HG03108 (cell line): ENCODE data around the gene FAM3C.
"Not testable (repeated sequence)": the region's sequence is repeated elsewhere in the genome, so short reads cannot be mapped to it uniquely, and the experiment has no call there.

Experiments used
- ATAC-seq: cut with Tn5 transposase; IDR thresholded peaks from one replicate; pipeline ENCODE4 v1.9.1; 2021; ENCODE audit warnings: moderate library complexity; ENCODE audit not compliant: unreplicated experiment

The FAM3C gene, protein sequence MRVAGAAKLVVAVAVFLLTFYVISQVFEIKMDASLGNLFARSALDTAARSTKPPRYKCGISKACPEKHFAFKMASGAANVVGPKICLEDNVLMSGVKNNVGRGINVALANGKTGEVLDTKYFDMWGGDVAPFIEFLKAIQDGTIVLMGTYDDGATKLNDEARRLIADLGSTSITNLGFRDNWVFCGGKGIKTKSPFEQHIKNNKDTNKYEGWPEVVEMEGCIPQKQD

GRCh38 chr7:121395961-121396757 is at the start of gene FAM3C:
Gene FAM3C (minus strand): TSS chr7:121396308. CDS start chr7:121382969, 13,339 bp downstream.
- peak; percentile 78 for ATAC-seq

- ATAC-seq = no peak
Measured at GRCh38 chr7:121442845-121443244, 46.7 kb upstream of the FAM3C start.

DNA sequence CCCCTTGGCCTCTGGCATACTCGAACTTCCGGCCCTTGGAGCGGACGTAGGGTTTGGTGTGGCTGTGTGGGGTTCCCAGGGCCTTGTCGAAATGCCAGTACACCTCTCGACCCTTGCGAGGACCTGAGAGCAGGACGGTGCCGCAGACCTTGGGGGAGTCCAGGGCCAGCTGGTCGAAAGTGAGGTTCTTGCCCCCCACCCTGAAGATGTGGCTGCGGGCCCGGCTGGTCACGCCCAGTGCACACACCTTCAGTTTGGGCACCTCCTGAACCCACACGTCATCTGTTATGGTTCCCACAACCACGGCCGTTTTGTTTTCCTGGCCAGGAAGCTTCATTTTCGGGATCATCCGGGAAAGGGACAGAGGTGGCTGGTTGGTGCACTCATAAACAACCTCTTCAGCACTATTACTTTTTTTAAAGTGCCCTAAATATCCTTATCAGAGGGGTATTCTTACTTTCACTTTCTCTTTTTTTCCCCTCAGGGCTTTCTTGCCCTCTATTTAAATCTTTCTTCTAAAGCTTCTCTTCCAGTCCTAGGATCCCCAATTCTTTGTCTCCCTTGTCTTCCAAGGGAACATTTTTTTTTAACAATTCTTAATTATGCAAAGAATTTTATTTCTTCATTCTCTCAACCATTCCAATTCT is 44.9 kb upstream of the FAM3C start:
- ATAC-seq = no peak

DNA sequence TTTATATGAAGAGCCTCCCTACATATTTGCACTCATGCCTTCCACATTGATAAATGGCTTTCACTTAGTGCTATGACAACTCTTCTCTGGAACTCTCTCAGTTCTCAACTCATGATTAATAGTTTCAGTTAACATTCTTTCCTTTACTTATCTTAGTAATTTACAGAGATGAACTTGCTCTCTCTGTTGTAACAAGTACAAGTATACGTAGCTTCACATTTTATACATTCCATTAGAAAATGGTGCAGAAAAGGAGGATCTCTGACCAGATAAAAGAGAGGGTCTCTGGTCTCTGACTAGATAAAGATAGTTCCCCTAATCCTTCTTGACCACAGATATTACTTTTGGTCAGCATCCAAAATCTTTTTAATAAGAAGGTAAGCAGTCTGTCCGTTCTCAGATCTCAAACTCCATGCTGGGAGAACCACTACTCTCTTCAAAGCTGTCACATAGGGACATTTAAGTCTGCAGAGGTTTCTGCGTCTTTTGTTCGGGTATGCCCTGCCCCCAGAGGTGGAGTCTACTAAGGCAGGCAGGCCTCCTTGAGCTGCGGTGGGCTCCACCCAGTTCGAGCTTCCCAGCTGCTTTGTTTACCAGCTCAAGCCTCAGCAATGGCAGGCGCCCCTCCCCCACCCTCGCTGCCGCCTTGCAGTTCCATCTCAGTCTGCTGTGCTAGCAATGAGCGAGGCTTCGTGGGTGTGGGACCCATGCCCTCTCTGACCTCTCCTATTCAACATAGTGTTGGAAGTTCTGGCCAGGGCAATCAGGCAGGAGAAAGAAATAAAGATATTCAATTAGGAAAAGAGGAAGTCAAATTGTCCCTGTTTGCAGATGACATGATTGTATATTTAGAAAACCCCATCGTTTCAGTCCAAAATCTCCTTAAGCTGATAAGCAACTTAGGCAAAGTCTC is 42.2 kb upstream of the FAM3C start:
- peak; percentile 52 for ATAC-seq

- no peak for ATAC-seq
Measured at GRCh38 chr7:121437470-121437869, 41.4 kb upstream of the FAM3C start.

- ATAC-seq = no peak
Measured at GRCh38 chr7:121436688-121437087, 40.6 kb upstream of the FAM3C start.

DNA sequence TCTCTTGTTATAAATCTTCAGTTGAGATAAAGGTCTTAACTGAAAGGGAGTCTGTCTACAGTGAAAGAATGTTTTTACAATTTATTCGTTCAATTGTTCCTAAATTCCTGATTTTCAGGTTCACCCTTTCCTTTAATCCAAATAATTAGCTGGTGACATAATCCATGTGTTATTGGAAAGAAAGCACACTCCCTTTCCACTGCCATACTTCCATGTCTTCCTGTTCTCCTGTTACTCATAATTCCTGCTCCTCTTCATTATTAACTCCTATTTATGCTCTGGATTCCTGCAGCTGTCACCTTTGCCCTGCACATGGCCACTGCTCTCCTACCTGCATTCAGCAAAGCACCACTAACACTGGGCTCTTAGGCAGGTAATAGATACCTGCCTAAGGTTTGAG is 40.0 kb upstream of the FAM3C start:
- no peak for ATAC-seq

DNA sequence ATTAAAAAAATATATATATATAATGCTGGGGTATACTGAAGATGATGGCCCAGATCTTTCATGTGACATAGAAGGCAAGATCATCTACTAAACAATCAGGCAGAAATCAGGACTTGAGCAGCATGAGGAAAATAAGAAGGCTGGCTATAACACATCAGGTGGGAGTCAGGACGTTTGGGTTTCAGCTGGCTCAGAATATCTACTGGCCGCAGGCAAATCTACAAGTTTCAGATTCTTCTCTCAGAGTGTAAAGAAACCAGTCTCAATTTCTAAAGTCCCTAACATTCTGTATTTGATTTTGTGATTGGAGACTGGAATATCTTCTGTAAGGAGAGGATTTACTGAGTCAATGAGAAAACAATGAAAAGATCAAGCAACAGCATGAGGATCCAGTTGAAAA is 37.7 kb upstream of the FAM3C start:
- ATAC-seq = peak; percentile 43

GRCh38 chr7:121432486-121432885 is 36.4 kb upstream of the FAM3C start:
- peak; percentile 68 for ATAC-seq

DNA sequence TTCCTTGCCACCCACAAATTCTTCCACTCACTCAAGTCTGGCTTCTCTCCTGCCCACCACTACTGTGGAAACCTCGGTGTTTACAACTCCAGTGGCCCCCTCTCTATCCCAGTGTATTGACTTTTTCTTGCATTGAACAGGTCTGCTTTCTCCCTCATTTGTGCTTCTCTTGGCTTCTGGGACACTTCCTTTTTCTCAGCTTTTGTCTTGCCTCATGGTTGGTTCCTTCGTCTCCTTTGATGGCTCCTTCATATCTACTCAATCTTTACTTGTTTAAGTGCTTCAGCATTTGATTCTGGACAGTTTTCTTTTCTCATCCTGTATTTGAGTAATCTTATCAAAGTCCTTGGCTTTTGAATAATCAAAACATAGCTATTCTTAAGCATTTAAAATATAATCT is 35.9 kb upstream of the FAM3C start:
- no peak for ATAC-seq

DNA sequence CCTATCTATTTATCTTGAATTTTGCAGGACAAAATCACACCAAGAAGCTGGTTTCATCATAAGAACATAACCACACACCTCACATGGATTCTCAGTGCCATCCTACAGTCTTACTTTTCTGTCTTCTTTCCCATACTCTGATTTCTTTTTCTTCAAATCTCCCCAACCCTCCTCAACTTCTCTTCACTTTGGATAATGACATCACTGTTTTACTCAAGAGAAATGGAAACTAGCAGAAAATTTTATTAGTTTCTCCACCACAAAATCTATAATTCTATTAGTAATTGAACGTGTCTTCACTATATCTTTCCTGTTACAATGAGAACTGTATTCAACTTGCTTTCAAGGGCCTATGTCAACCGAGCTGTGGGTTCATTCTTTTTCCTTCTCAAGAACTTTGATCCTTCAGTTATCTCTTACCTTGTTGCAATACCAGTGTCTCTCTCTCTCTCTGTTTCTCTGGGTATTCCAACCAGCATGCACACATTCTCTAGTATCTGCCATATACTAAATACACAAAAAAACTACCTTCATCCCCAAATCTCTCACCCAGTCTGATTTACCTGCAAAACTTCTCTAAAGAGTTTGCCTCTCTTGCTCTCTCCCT is 35.4 kb upstream of the FAM3C start:
- no peak for ATAC-seq

GRCh38 chr7:121430558-121430957 is 34.5 kb upstream of the FAM3C start:
- ATAC-seq = no peak

- no peak for ATAC-seq
Measured at GRCh38 chr7:121429798-121430197, 33.7 kb upstream of the FAM3C start.

DNA sequence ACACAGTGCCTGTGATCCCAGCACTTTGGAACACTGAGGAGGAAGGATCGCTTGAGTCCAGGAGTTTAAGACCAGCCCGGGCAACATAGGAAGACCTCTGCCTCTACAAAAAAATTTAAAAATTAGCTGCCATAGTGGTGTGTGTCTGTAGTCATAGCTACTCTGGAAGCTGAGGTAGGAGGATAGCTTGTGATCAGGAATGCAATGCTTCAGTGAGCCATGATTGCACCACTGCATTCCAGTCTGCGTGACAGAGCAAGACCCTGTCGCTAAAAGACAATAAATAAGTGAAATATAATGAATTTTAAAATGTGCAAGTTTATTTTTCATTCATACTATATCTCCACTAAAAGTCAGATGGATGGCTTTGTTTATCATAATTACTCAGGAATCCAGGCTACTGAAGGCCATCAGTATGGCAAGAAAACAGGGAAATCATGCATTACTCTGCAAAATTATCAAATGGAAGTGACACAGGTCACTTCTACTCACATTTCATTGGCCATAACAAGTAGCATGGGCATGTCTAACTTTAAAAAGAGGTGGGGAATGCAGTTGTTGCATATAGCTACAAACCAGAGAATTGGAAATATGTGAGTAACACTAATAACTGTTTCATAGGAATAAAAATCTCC is 32.9 kb upstream of the FAM3C start:
- no peak for ATAC-seq

- ATAC-seq = not testable (repeated sequence)
Measured at GRCh38 chr7:121421743-121422142, 25.6 kb upstream of the FAM3C start.

- no peak for ATAC-seq
Measured at GRCh38 chr7:121420976-121421375, 24.9 kb upstream of the FAM3C start.

GRCh38 chr7:121419201-121420148 is 23.4 kb upstream of the FAM3C start:
- ATAC-seq = no peak

DNA sequence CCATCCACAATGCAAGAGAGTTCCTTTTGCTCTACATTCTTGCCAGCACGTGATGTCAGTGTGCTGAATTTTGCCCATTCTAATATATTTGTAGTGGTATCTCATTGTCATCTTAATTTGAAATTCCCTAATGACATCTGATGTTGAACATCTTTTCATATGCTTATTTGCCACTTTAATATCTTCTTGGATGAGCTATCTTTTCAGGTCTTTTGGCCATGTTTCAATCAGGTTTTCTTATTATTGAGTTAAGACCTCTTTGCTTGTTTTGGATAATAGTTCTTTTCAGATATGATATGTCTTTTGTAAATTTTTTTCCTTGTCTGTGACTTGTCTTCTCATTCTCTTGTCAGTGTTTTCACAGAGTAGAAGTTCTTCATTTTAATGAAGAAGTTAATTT is 20.4 kb upstream of the FAM3C start:
- no peak for ATAC-seq

- ATAC-seq = no peak
Measured at GRCh38 chr7:121414436-121414835, 18.3 kb upstream of the FAM3C start.
